Measurements from ENCODE around the gene BCAP29. TPM values are rescaled to one million over a fixed set of nuclear protein-coding genes. Genes with fewer than 3 reads are reported as not detected.

BCAP29 gene
- total and polyA plus RNA-seq, 2 of the 8 experiments (the other 6 are each of a cell fraction or from before 2014, with no cell fraction given) = 6.8 to 18.1 TPM

DNA sequence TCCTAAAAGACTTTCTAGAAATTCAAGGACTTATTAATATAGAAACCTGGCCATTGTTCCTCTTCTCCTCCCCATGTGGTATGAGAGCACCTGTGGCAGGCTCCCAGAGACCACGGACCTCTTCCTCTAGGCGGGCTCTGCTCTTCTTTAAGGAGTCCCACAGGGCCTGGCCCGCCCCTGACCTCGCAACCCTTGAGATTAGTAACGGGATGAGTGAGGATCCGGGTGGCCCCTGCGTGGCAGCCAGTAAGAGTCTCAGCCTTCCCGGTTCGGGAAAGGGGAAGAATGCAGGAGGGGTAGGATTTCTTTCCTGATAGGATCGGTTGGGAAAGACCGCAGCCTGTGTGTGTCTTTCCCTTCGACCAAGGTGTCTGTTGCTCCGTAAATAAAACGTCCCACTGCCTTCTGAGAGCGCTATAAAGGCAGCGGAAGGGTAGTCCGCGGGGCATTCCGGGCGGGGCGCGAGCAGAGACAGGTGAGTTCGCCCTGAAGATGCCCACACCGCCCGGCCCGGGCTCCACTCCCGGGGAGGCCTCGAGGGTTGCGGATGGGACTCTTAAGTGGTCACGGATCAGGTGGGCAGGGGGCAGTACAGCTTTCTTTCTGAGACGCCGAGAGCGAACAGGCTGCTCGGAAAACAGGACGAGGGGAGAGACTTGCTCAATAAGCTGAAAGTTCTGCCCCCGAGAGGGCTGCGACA, 80.5 kb downstream of the BCAP29 start, which contains the start of gene SLC26A4:
Gene SLC26A4, plus strand, starts transcription at position 448 of the 700 bp plus-strand sequence. CDS start 814 bp downstream, outside the sequence.
- ChIA-PET CTCF (ENCODE audit: partially characterized antibody) (interaction anchor here (0.6 to 2.3 kb wide), 10 partner anchors 15 to 85 kb away, joined by 3 to 8 read pairs (median 4); partner anchors contain the start of gene BCAP29), POLR2A (ENCODE audit: partially characterized antibody) (interaction anchor here (0.9 to 1.1 kb wide), 2 partner anchors 96 to 217 kb away, joined by 3 read pairs; partner anchors contain the start of genes COG5 and DUS4L)
- no peak within 1 kb of the TSS for H2AK5ac ChIP-seq (ENCODE audit: low read depth, low read length)
- TF ChIP-seq HDAC2 (IDR thresholded peaks at IDR 0.05; ENCODE audit: borderline replicate concordance in 1 of 2, low read depth in 2 of 2, low read length in 2 of 2) (0 out of 4 replicates have a peak, but pooled peaks of 1 of the 2 experiments have one; percentile 2), CEBPB (IDR thresholded peaks at IDR 0.05; ENCODE audit: low read depth, low read length) (peak; percentile 35; the same call in 1 of the 2 replicates), JUN (IDR thresholded peaks at IDR 0.05; ENCODE audit: low read depth, low read length) (no peak), SUZ12 (IDR thresholded peaks at IDR 0.05; ENCODE audit: low read length) (peak; percentile 57; the same call in 1 of the 2 replicates), TBP (IDR thresholded peaks at IDR 0.05; ENCODE audit: low read depth, low read length) (0 out of 2 replicates have a peak, but pooled peaks have one; percentile 11), TCF12 (IDR thresholded peaks at IDR 0.05; ENCODE audit: low read depth, low read length) (no peak), EZH2 (IDR thresholded peaks at IDR 0.05; ENCODE audit: low read depth, low read length, severe bottlenecking) (peak; percentile 38)
- no peaks in the 10 kb centered on the region for H3K79me2 ChIP-seq (ENCODE audit: control insufficient read depth in 1 of 2, insufficient read depth in 2 of 2, low read length in 2 of 2)
- H3K27me3 ChIP-seq (replicated peaks in 1 of 4; ENCODE audit: control insufficient read depth in 3 of 4, extremely low read depth in 1 of 4, insufficient read depth in 3 of 4, low read length in 3 of 4) = peaks cover 25 to 57% (median 49%) of the 10 kb centered on the region in 4 experiments
- no peaks in the 10 kb centered on the region for H3K9me3 ChIP-seq (ENCODE audit: insufficient read depth in 2 of 2, low read depth in 1 of 2, low read length in 1 of 2)
- no peak within 1 kb of the TSS for H3K23ac ChIP-seq (ENCODE audit: insufficient read length)
- no peak within 1 kb of the TSS for H2BK5ac ChIP-seq (ENCODE audit: low read depth, low read length)
- no peaks in the 10 kb centered on the region for H3K79me1 ChIP-seq (ENCODE audit: low read depth, low read length)
- H4K91ac ChIP-seq (replicated peaks; ENCODE audit: insufficient read length, low read length) = no peak within 1 kb of the TSS
- H4K8ac ChIP-seq (ENCODE audit: extremely low read depth, insufficient read depth, low read length) = peak within 1 kb of the TSS; percentile 57; the same call in 1 of the 2 replicates
- no peak for FAIRE-seq
- no peak within 1 kb of the TSS for H4K5ac ChIP-seq (ENCODE audit: insufficient read length, low read depth, low read length)
- 1% methylated on average over 33 of the region's 37 CpGs; no CpG with 5 or more reads in 1 of the 2 experiments for WGBS, 2 experiments (ENCODE audit: extremely low coverage in 1 of 2, insufficient coverage in 1 of 2, insufficient read length in 1 of 2, insufficient replicate concordance in 2 of 2, low coverage in 1 of 2, low lambda C conversion rate in 2 of 2, missing lambda C conversion rate in 1 of 2)
- H3K4me1 ChIP-seq (replicated peaks in 1 of 4; ENCODE audit: control insufficient read depth in 3 of 4, insufficient read depth in 4 of 4, low read length in 3 of 4) = peaks cover 0 to 2% (median 0%) of the 10 kb centered on the region in 4 experiments; a peak in 3 of 7 replicates
- peak within 1 kb of the TSS; percentile 43 to 62 (median 53) for H3K4me3 ChIP-seq (ENCODE audit: extremely low read depth in 1 of 4, insufficient read depth in 2 of 4, low read depth in 3 of 4, low read length in 4 of 4)
- H2BK20ac ChIP-seq (ENCODE audit: low read length) = no peak within 1 kb of the TSS
- no peak within 1 kb of the TSS for H3K27ac ChIP-seq (ENCODE audit: low read depth, low read length)
- H3K4me2 ChIP-seq (ENCODE audit: insufficient read depth in 1 of 2, low read depth in 2 of 2, low read length in 2 of 2) = peak within 1 kb of the TSS; percentile 93 to 95
- H4K20me1 ChIP-seq (replicated peaks in 1 of 2; ENCODE audit: control insufficient read depth in 1 of 2, insufficient read depth in 2 of 2, low read length in 2 of 2) = peaks cover 1 to 2% of the 10 kb centered on the region in 2 experiments
- no peak within 1 kb of the TSS for H3K14ac ChIP-seq (ENCODE audit: insufficient read length)
- DNase-seq (ENCODE audit: low read depth in 1 of 2, low spot score in 2 of 2) = peak in 1 of 2 experiments; percentile 76
- no peak within 1 kb of the TSS for H3K4ac ChIP-seq (replicated peaks; ENCODE audit: insufficient read length, low read depth, low read length)
- H2BK120ac ChIP-seq (replicated peaks; ENCODE audit: low read depth, low read length) = no peak within 1 kb of the TSS
- no peak within 1 kb of the TSS for H2AFZ ChIP-seq (ENCODE audit: low read length)
- no peak within 1 kb of the TSS for H3K18ac ChIP-seq (ENCODE audit: extremely low read depth, low read length)
- peaks cover 15% of the 10 kb centered on the region; the same call in 1 of the 2 replicates for H3K23me2 ChIP-seq (ENCODE audit: low read depth, low read length)
- no peak within 1 kb of the TSS for H2BK15ac ChIP-seq (ENCODE audit: low read length)
- H3K56ac ChIP-seq (replicated peaks; ENCODE audit: insufficient read length, low read depth, low read length) = no peak within 1 kb of the TSS
- H3K36me3 ChIP-seq (ENCODE audit: control insufficient read depth in 2 of 4, insufficient read depth in 4 of 4, low read length in 3 of 4) = no peaks in the 10 kb centered on the region
- H2BK12ac ChIP-seq (ENCODE audit: low read depth, low read length) = no peak within 1 kb of the TSS
- no peak within 1 kb of the TSS for H3K9ac ChIP-seq (replicated peaks in 1 of 4; ENCODE audit: extremely low read depth in 1 of 4, low read depth in 3 of 4, low read length in 3 of 4)

All from H1 (cell line).